Muscle of back (tissue), 11 donors: ENCODE data around the gene COX6B2. TPM values are rescaled to one million over a fixed set of nuclear protein-coding genes. Genes with fewer than 3 reads are reported as not detected.

Source experiments
- DNase-seq, 3 donors: peaks; one replicate each; pipeline versions ENCODE4 v3.0.0 to v3.0.0-alpha.2; 2013
- polyA plus RNA-seq, 10 donors: library from polyadenylated mRNA; unstranded; fragments of 120-200 nt; gene quantifications; one replicate each; pipeline ENCODE4 v1.2.1, GENCODE V29; 2013; ENCODE audit not compliant: insufficient read length in 10 of 10

COX6B2 gene
- polyA plus RNA-seq, 10 donors: 0.08 to 3.0 (median 0.24) TPM; not detected in 5

GRCh38 chr19:55383279-55384130 lies 29.0 kb upstream of the COX6B2 start:
- DNase-seq: peak in 2 of 3 donors; percentile 69 to 84

GRCh38 chr19:55382522-55383054 lies 28.1 kb upstream of the COX6B2 start:
- DNase-seq: no peak

GRCh38 chr19:55382013-55382412 lies 27.5 kb upstream of the COX6B2 start:
- no peak for DNase-seq

GRCh38 chr19:55379174-55379573 lies 24.7 kb upstream of the COX6B2 start:
- peak; percentile 51 to 81 (median 55) for DNase-seq

GRCh38 chr19:55377356-55378131 lies 23.0 kb upstream of the COX6B2 start:
- DNase-seq: peak in 1 of 3 donors; percentile 75

- no peak for DNase-seq
Observed at GRCh38 chr19:55376241-55376933, 21.9 kb upstream of the COX6B2 start, which contains the start of gene TMEM190. Gene TMEM190, plus strand, starts transcription at chr19:55376826. Its CDS starts 28 bp downstream, at chr19:55376854.

- DNase-seq: no peak
Observed at GRCh38 chr19:55373993-55374757, 19.7 kb upstream of the COX6B2 start.

GRCh38 chr19:55373306-55373992 lies 18.9 kb upstream of the COX6B2 start:
- no peak for DNase-seq

- DNase-seq: peak in 1 of 3 donors; percentile 44
Observed at GRCh38 chr19:55372316-55373081, 18.0 kb upstream of the COX6B2 start.

- DNase-seq: no peak
Observed at GRCh38 chr19:55370305-55370988, 15.9 kb upstream of the COX6B2 start, which contains the start of gene IL11. Gene IL11, minus strand, starts transcription at chr19:55370463. Its CDS starts 153 bp downstream, at chr19:55370310.

- peak in 1 of 3 donors; percentile 66 for DNase-seq
Observed at GRCh38 chr19:55369653-55370304, 15.3 kb upstream of the COX6B2 start.

GRCh38 chr19:55368701-55369563 lies 14.4 kb upstream of the COX6B2 start:
- DNase-seq: peak in 1 of 3 donors; percentile 58

GRCh38 chr19:55368106-55368505 lies 13.6 kb upstream of the COX6B2 start:
- no peak for DNase-seq

GRCh38 chr19:55366790-55367189 lies 12.3 kb upstream of the COX6B2 start:
- DNase-seq: no peak

GRCh38 chr19:55365964-55366363 lies 11.4 kb upstream of the COX6B2 start:
- DNase-seq: no peak

- DNase-seq: no peak
Observed at GRCh38 chr19:55365245-55365644, 10.7 kb upstream of the COX6B2 start.
